ENCODE measurements around the gene ITPRIP. TPM values are rescaled to one million over a fixed set of nuclear protein-coding genes. Genes with fewer than 3 reads are reported as not detected.

ITPRIP gene
- total RNA-seq, 1 donor from 2014 or later: 51.0 TPM

- Histone ChIP-seq H3K9me3 (no peaks in the 10 kb centered on the region), H3K4me1 (peaks cover 0 to 11% of the 10 kb centered on the region in 2 donors), H3K27me3 (no peaks in the 10 kb centered on the region), H3K36me3 (peaks cover 19 to 29% of the 10 kb centered on the region in 2 donors), H3K27ac (peak overlapping the region; percentile 91 to 97), H3K4me3 (peak overlapping the region; percentile 97 to 98)
- no peak for TF ChIP-seq CTCF (IDR thresholded peaks at IDR 0.05)
- intact Hi-C loops (cut with DNase I): loop anchor here (2.0 kb wide), 1 partner anchor 36 kb away; the partner anchor contains the start of gene CFAP43
- DNase-seq (ENCODE audit: low spot score in 2 of 2): no peak
Observed at GRCh38 chr10:104268405-104268712, 69.9 kb downstream of the ITPRIP start.

- Histone ChIP-seq H3K27ac (peak overlapping the region; percentile 91 to 97), H3K4me3 (peak overlapping the region; percentile 97 to 98), H3K4me1 (peaks cover 0 to 11% of the 10 kb centered on the region in 2 donors), H3K36me3 (peaks cover 19 to 33% of the 10 kb centered on the region in 2 donors), H3K27me3 (no peaks in the 10 kb centered on the region), H3K9me3 (no peaks in the 10 kb centered on the region)
- DNase-seq (ENCODE audit: low spot score in 2 of 2): no peak
- intact Hi-C loops (cut with DNase I): loop anchor here (2.0 kb wide), 1 partner anchor 35 kb away; the partner anchor contains the start of gene CFAP43
- TF ChIP-seq CTCF (IDR thresholded peaks at IDR 0.05): no peak
Observed at GRCh38 chr10:104267721-104268404, 70.4 kb downstream of the ITPRIP start.

- intact Hi-C loops (cut with DNase I): no loop called here
- H3K4me1 ChIP-seq: peaks cover 0 to 17% of the 10 kb centered on the region in 2 donors
- peaks cover 34 to 59% of the 10 kb centered on the region in 2 donors for H3K36me3 ChIP-seq
Observed at GRCh38 chr10:104264783-104265182, 73.5 kb downstream of the ITPRIP start.

GRCh38 chr10:104262055-104262454, 76.2 kb downstream of the ITPRIP start:
- TF ChIP-seq CTCF (IDR thresholded peaks at IDR 0.05): no peak
- Histone ChIP-seq H3K36me3 (peaks cover 35 to 67% of the 10 kb centered on the region in 2 donors), H3K27ac (no peak overlapping the region)

More at GRCh38 chr10:104264783-104265182, 73.5 kb downstream of the ITPRIP start:
- no peaks in the 10 kb centered on the region for H3K27me3 ChIP-seq
- H3K4me3 ChIP-seq: no peak overlapping the region
- TF ChIP-seq CTCF (IDR thresholded peaks at IDR 0.05): no peak
- H3K9me3 ChIP-seq: no peaks in the 10 kb centered on the region
- no peak overlapping the region for H3K27ac ChIP-seq
- DNase-seq (ENCODE audit: low spot score in 2 of 2): no peak

GRCh38 chr10:104260775-104261115, 77.5 kb downstream of the ITPRIP start:
- Histone ChIP-seq H3K9me3 (no peaks in the 10 kb centered on the region), H3K27ac (peak overlapping the region; percentile 53 to 60), H3K4me3 (no peak overlapping the region), H3K27me3 (no peaks in the 10 kb centered on the region), H3K4me1 (peaks cover 0 to 21% of the 10 kb centered on the region in 2 donors), H3K36me3 (peaks cover 25 to 58% of the 10 kb centered on the region in 2 donors)
- intact Hi-C loops (cut with DNase I): no loop called here
- TF ChIP-seq CTCF (IDR thresholded peaks at IDR 0.05): no peak
- DNase-seq (ENCODE audit: low spot score in 2 of 2): no peak

More at GRCh38 chr10:104262055-104262454, 76.2 kb downstream of the ITPRIP start:
- Histone ChIP-seq H3K27me3 (no peaks in the 10 kb centered on the region), H3K9me3 (no peaks in the 10 kb centered on the region), H3K4me3 (no peak overlapping the region), H3K4me1 (peaks cover 0 to 12% of the 10 kb centered on the region in 2 donors)
- intact Hi-C loops (cut with DNase I): no loop called here
- DNase-seq (ENCODE audit: low spot score in 2 of 2): no peak
